Gastroesophageal sphincter (tissue), 4 donors: ENCODE data around the gene IGLL5. TPM values are rescaled to one million over a fixed set of nuclear protein-coding genes. Genes with fewer than 3 reads are reported as not detected.

Source experiments
- ATAC-seq: fragments of 150-250 bp; one replicate; pipeline ENCODE4 v1.9.1; 2016; ENCODE audit warnings: mild to moderate bottlenecking, moderate library complexity
- H3K27ac ChIP-seq, 4 donors: fragments of 200-600 bp; sonication (generic) in 3 of 4; 1 replicate in 3 of 4; 2 replicates in 1 of 4; pipeline ENCODE4 v1.5.1; 2016 to 2019
- H3K27me3 ChIP-seq: fragments of 200-600 bp; sonication (generic); one replicate; pipeline ENCODE4 v1.5.1; 2019
- H3K36me3 ChIP-seq, 2 donors: fragments of 200-600 bp; sonication (generic); one replicate each; pipeline ENCODE4 v1.5.1; 2019; ENCODE audit warnings: control low read depth in 1 of 2
- H3K4me1 ChIP-seq, 3 donors: fragments of 200-600 bp; sonication (generic); 1 replicate in 2 of 3; 2 replicates in 1 of 3; pipeline ENCODE4 v1.5.1; 2016 to 2019; ENCODE audit warnings: control low read depth in 2 of 3
- H3K4me3 ChIP-seq, 2 donors: fragments of 200-600 bp; sonication (generic); one replicate each; pipeline ENCODE4 v1.5.1; 2019; ENCODE audit warnings: mild to moderate bottlenecking in 1 of 2, moderate library complexity in 1 of 2
- H3K9me3 ChIP-seq, 3 donors: fragments of 200-600 bp; sonication (generic); one replicate each; pipeline ENCODE4 v1.5.1; 2017 to 2019; ENCODE audit warnings: control low read depth in 2 of 3
- EP300 ChIP-seq: sonication (generic); formaldehyde crosslinking; IDR thresholded peaks from one replicate; pipeline ENCODE4 v1.6.1; 2017; ENCODE audit warnings: antibody characterized with exemption, mild to moderate bottlenecking
- POLR2A ChIP-seq, 2 donors: fragments of 450-650 bp; IDR thresholded peaks; one replicate each; pipeline ENCODE4 v1.6.1; 2017; ENCODE audit warnings: antibody characterized with exemption in 2 of 2, mild to moderate bottlenecking in 2 of 2, moderate library complexity in 1 of 2
- POLR2AphosphoS5 ChIP-seq: sonication (generic); formaldehyde crosslinking; IDR thresholded peaks from one replicate; pipeline ENCODE4 v1.6.1; 2017; ENCODE audit warnings: antibody characterized with exemption
- WGBS, 2 donors: methylation state at CpG; one replicate each; pipeline ENCODE4 v1.1.5; 2018; ENCODE audit warnings: low coverage in 1 of 2; 5-methylcytosine and 5-hydroxymethylcytosine counted together
- total RNA-seq, 4 donors: library from RNA; depleted of rRNA; stranded (reverse); fragments of >200 nt; gene quantifications; one replicate each; pipeline ENCODE4 v1.1.0, GENCODE V29; 2016
- TF ChIP-seq, protein P1 (sequence below), 4 experiments: fragments of 200-600 bp in 2 of 4; fragments of 450-650 bp in 2 of 4; sonication (generic) in 1 of 4; IDR thresholded peaks; one replicate each; pipeline ENCODE4 v1.5.1; 2017 to 2019; ENCODE audit warnings: antibody characterized with exemption in 4 of 4, mild to moderate bottlenecking in 2 of 4, moderate library complexity in 2 of 4

The IGLL5 gene
- total RNA-seq, 4 donors from 2014 or later, result 4.1 TPM; not detected in 3

DNA sequence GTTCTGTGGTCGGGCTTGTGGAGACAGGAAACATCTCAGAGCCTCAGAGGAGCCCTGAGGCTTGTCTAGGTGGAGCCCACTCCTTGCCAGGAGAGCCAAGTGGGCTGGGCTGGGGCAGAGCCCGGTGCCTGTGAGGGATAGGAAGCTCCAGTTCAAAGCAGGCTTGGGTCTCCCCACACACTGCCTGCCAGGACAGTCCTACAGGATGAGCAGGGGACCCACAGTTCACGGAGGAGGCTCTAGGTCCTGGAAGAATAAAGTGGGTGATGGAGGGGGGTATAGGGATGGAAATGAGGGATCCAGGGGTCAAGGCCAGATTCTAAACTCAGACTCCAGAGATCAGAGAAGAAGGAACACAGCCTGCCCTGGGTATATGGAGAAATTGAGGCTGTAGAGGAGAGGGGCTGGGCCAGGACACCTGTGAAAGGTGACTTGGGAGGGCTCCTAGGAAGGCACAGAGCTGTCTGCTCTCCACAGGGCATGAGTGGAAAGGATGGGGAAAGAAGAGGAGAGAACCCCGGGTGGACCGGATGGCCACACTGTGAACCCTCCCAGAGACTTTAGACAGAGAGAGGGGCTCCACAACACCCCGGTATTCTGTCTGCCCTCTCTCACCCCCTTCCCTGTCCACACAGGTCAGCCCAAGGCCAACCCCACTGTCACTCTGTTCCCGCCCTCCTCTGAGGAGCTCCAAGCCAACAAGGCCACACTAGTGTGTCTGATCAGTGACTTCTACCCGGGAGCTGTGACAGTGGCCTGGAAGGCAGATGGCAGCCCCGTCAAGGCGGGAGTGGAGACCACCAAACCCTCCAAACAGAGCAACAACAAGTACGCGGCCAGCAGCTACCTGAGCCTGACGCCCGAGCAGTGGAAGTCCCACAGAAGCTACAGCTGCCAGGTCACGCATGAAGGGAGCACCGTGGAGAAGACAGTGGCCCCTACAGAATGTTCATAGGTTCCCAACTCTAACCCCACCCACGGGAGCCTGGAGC, 7.4 kb downstream of the IGLL5 start:
- peaks cover 41% of the 10 kb centered on the region for H3K27me3 ChIP-seq
- ATAC-seq, result no peak
- H3K4me3 ChIP-seq, result no peak overlapping the region
- WGBS, 2 donors, result 77 to 100% methylated on average over 2 to 9 of the region's 17 CpGs
- no peaks in the 10 kb centered on the region for H3K36me3 ChIP-seq
- no peaks in the 10 kb centered on the region for H3K9me3 ChIP-seq
- H3K4me1 ChIP-seq, result no peaks in the 10 kb centered on the region
- no peak overlapping the region for H3K27ac ChIP-seq
- TF ChIP-seq, protein P1, sequence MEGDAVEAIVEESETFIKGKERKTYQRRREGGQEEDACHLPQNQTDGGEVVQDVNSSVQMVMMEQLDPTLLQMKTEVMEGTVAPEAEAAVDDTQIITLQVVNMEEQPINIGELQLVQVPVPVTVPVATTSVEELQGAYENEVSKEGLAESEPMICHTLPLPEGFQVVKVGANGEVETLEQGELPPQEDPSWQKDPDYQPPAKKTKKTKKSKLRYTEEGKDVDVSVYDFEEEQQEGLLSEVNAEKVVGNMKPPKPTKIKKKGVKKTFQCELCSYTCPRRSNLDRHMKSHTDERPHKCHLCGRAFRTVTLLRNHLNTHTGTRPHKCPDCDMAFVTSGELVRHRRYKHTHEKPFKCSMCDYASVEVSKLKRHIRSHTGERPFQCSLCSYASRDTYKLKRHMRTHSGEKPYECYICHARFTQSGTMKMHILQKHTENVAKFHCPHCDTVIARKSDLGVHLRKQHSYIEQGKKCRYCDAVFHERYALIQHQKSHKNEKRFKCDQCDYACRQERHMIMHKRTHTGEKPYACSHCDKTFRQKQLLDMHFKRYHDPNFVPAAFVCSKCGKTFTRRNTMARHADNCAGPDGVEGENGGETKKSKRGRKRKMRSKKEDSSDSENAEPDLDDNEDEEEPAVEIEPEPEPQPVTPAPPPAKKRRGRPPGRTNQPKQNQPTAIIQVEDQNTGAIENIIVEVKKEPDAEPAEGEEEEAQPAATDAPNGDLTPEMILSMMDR (IDR thresholded peaks at IDR 0.05), result no peak
- TF ChIP-seq POLR2AphosphoS5 (no peak), POLR2A (IDR thresholded peaks at IDR 0.05) (no peak), EP300 (no peak)

DNA sequence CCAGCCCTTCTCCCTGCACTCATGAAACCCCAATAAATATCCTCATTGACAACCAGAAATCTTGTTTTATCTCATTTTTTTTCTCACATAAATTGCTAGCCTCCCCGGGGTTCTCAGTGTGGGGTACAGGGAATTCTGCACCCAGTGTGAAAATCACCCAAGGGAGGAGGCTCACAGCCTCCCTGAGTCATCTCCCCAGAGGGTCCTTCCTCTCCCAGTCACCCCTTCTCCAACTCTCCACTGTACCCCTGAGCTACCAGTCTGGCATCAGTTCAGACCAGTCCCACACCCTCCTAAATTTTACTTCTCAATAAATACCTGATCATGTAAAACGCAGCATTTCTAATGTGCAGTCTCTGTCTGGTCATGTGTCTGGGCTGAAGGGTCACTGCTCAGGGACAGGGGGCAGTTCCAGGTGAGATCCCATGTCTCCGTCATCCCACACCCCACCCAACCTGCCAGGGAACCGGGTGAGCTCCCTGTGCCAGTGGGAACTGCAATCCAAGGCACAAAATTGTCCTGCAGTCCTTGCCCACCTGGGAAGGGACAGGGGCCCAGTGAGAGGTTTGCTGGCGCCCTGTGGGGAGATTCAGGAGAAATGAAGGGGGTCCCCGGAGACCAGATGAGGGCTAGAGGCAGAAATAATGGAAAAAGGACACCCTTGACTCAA, 8.3 kb downstream of the IGLL5 start:
- H3K9me3 ChIP-seq, result no peaks in the 10 kb centered on the region
- H3K27me3 ChIP-seq, result peaks cover 41% of the 10 kb centered on the region
- ATAC-seq, result no peak
- H3K4me1 ChIP-seq, result no peaks in the 10 kb centered on the region
- WGBS, 2 donors, result 67 to 80% methylated on average over 1 to 3 of the region's 6 CpGs
- no peaks in the 10 kb centered on the region for H3K36me3 ChIP-seq
- H3K4me3 ChIP-seq, result no peak overlapping the region
- TF ChIP-seq POLR2A (IDR thresholded peaks at IDR 0.05) (no peak), EP300 (no peak), POLR2AphosphoS5 (no peak)
- TF ChIP-seq, protein P1 (IDR thresholded peaks at IDR 0.05), result no peak
- no peak overlapping the region for H3K27ac ChIP-seq

DNA sequence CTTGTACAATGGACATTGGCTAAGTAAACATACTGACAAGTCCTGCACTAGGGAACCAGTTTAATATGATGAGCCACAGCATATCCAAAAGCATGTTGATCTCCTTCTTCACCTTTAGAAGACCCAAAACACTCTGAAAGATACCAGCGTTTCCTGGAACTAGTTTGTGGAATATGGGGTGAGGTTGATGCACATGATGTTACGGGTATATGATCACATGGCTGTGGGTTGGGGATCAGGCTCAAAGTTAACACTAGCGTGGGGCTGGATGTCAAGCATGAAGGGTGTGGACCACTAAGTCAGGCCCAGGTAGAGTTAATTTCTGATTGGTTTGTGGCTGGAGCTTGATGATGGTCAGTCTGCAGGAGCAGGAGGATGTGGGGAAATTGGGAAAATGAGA, 9.0 kb downstream of the IGLL5 start:
- Histone ChIP-seq H3K4me1 (no peaks in the 10 kb centered on the region), H3K4me3 (no peak overlapping the region), H3K27me3 (peaks cover 41% of the 10 kb centered on the region), H3K9me3 (no peaks in the 10 kb centered on the region), H3K36me3 (no peaks in the 10 kb centered on the region), H3K27ac (no peak overlapping the region)
- 69 to 93% methylated on average over 2 to 3 of the region's 3 CpGs for WGBS, 2 donors
- no peak for ATAC-seq
- TF ChIP-seq EP300 (no peak), POLR2AphosphoS5 (no peak), POLR2A (IDR thresholded peaks at IDR 0.05) (no peak)
- TF ChIP-seq, protein P1 (IDR thresholded peaks at IDR 0.05), result no peak

DNA sequence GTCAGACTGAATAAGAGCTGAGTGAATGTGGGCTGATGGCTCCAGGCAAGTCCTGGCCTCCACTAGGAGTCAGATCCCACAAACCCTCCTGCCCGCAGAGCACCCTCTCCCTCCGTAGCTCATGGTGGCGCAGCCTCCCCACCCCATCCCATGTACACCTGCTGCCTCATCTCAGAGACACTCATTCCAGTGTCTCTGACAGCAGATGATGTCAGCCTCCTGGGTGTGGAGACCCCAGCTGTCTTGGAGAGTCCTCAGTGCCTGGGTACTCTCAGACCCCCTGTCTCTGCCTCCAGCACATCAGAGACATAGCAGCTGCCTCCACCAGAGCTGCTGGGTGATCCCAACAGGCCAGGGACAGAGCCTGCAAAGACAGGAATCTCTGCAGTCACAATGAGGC, 9.5 kb downstream of the IGLL5 start:
- Histone ChIP-seq H3K27ac (no peak overlapping the region), H3K4me3 (no peak overlapping the region), H3K36me3 (no peaks in the 10 kb centered on the region), H3K27me3 (peaks cover 41% of the 10 kb centered on the region), H3K9me3 (no peaks in the 10 kb centered on the region), H3K4me1 (no peaks in the 10 kb centered on the region)
- ATAC-seq, result no peak
- WGBS, 2 donors, result 89% methylated on average over 3 of the region's 3 CpGs; no CpG with 5 or more reads in 1 of the 2 donors
- TF ChIP-seq POLR2AphosphoS5 (no peak), POLR2A (IDR thresholded peaks at IDR 0.05) (no peak), EP300 (no peak)
- TF ChIP-seq, protein P1 (IDR thresholded peaks at IDR 0.05), result no peak
